ENCODE data around the gene ZDHHC24.
A peak's percentile ranks its signal among the peaks of the same experiment; 100 is the strongest.

ZDHHC24 gene

GRCh38 chr11:66509131-66509561, 36.7 kb downstream of the ZDHHC24 start:
- no peak for TF ChIP-seq CTCF (IDR thresholded peaks at IDR 0.05; ENCODE audit: low read depth, low read length)
- no peak for DNase-seq (ENCODE audit: extremely low read depth, low read depth)

- no peak for TF ChIP-seq CTCF (IDR thresholded peaks at IDR 0.05; ENCODE audit: low read depth, low read length)
- no peak for DNase-seq (ENCODE audit: extremely low read depth, low read depth)
These were observed 40.5 kb downstream of the ZDHHC24 start for GRCh38 chr11:66505276-66505816.

GRCh38 chr11:66498506-66498905, 47.3 kb downstream of the ZDHHC24 start:
- no peak for DNase-seq (ENCODE audit: extremely low read depth, low read depth)
- TF ChIP-seq CTCF (IDR thresholded peaks at IDR 0.05; ENCODE audit: low read depth, low read length), result no peak

GRCh38 chr11:66497206-66497605, 48.6 kb downstream of the ZDHHC24 start:
- DNase-seq (ENCODE audit: extremely low read depth, low read depth), result no peak
- TF ChIP-seq CTCF (IDR thresholded peaks at IDR 0.05; ENCODE audit: low read depth, low read length), result no peak

GRCh38 chr11:66495401-66495854, 50.4 kb downstream of the ZDHHC24 start:
- DNase-seq (ENCODE audit: extremely low read depth, low read depth), result no peak
- peak; percentile 9 for TF ChIP-seq CTCF (IDR thresholded peaks at IDR 0.05; ENCODE audit: low read depth, low read length)

GRCh38 chr11:66494935-66495334, 50.9 kb downstream of the ZDHHC24 start:
- no peak for TF ChIP-seq CTCF (IDR thresholded peaks at IDR 0.05; ENCODE audit: low read depth, low read length)
- DNase-seq (ENCODE audit: extremely low read depth, low read depth), result no peak

- DNase-seq (ENCODE audit: extremely low read depth, low read depth), result no peak
- TF ChIP-seq CTCF (IDR thresholded peaks at IDR 0.05; ENCODE audit: low read depth, low read length), result no peak
These were observed 51.4 kb downstream of the ZDHHC24 start for GRCh38 chr11:66494458-66494857.
